Anterior cingulate cortex (tissue), 58 donors: Measurements from ENCODE around the gene ZNF610.
A peak's percentile ranks its signal among the peaks of the same experiment; 100 is the strongest.

Source experiments
- DNase-seq, 58 donors: peaks; one replicate each; lab custom pipeline; 2025; lab: John Stamatoyannopoulos, UW

The ZNF610 gene

DNA sequence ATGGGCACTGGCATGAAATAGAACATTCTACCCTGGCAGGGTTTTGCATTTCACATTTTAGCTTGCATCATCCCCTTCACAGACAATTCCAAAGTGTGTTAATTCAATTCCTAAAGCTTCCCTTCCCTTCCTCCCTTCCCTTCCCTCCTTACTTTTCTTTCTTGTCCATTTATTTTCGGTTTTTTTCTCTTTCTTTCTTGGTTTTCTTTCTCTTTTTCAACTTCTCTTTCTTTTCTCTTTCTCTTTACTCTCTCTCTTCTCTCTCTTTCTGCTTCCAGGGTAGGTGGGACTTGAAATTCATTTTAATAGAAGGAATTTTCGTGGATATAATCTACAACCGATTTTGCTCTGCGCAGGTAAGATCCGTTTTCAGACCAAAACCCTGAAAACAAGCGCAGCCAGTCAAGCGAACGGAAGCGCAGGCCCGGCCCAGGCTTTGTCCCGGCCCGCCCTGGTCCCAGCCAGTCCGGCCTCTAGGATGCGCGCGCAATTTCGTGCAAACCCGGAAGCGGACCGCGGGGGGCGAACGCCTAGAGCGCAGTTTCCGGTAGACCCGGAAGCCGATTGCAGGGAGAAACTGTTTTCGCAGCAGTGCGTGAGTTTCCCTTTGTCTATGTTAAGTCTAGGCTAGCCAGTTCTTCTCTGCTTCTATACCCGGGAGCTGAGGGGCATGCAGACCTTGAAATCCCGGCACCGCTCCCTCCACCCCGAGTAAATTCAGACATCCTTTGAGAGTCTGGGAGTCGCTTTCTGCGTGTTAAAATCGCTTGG lies 61.5 kb downstream of the ZNF610 start, which contains the start of gene ZNF528:
TSS of gene ZNF528 (plus strand) at position 540 of the 771 bp plus-strand sequence. CDS start 4,165 bp downstream, outside the sequence.
- DNase-seq = peak; percentile 37 to 97 (median 88)

DNA sequence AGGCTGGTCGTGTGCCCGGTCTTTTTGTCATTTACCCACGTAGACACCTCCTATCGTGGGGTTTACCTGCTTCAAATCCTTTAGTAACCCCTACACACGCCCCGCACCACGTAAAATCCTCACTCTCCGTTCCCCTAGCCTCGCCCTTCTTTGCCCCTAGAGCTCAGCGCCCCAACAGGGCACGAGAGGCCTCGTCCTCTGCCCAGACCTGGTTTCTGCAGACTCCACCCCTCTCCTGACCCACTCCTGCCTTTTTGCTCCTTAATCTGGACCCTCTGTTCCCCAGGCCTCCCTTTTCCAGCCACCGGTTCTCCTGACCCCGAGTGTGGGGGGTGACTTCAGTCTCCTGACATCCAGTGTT lies 62.0 kb downstream of the ZNF610 start:
- peak in 3 of 58 donors; percentile 2 to 17 (median 3) for DNase-seq

DNA sequence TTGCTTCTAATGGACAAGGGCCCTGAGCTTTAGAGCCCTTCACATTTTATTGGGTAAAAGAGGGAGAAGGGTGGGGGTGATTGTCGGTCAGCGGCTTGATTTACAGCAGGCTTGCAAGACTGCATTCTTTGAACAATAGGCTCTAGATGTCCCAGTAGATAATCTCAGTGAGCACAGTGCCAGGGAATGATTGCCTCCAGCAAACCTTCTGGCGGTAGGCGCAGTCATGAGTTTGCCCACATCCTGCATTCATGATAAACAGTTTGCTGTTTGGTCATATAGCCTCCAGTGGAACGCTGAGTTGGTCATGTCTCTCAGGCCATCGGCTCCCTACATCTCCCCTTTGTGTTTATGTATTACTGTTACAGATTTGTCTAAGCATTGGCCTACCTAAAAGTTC lies 74.2 kb downstream of the ZNF610 start:
- DNase-seq = no peak

DNA sequence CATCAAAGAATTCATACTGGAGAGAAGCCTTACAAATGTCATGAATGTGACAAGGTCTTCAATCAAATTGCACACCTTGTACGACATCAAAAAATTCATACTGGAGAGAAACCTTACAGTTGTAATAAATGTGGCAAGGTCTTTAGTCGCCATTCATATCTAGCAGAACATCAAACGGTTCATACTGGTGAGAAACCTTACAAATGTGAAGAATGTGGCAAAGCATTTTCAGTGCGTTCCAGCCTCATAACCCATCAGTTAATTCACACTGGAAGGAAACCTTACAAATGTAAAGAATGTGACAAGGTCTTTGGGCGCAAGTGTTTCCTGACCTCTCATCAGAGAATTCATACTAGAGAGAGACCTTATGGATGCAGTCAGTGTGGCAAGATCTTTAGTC lies 79.7 kb downstream of the ZNF610 start:
- no peak for DNase-seq
